IPS-20b (cell line): ENCODE results near the gene ETV6.

ENCODE experiments used
- H3K27ac ChIP-seq: one replicate; pipeline ENCODE4 v1.5.1; 2013; ENCODE audit warnings: low read length
- H3K27me3 ChIP-seq: 2 replicates; pipeline ENCODE4 v1.6.1; 2013; ENCODE audit warnings: mild to moderate bottlenecking, low read length, inconsistent platforms; ENCODE audit not compliant: insufficient read depth
- H3K36me3 ChIP-seq: 2 replicates; pipeline ENCODE4 v1.6.1; 2013; ENCODE audit warnings: low read depth, mild to moderate bottlenecking, inconsistent platforms, low read length, moderate library complexity; ENCODE audit not compliant: insufficient read depth
- H3K4me1 ChIP-seq: 2 replicates; pipeline ENCODE4 v1.6.1; 2013; ENCODE audit warnings: mild to moderate bottlenecking, control low read depth, inconsistent platforms, low read length, moderate library complexity; ENCODE audit not compliant: insufficient read depth
- H3K4me3 ChIP-seq: 2 replicates; pipeline ENCODE4 v1.5.1; 2013; ENCODE audit warnings: mild to moderate bottlenecking, low read length, inconsistent platforms
- H3K9ac ChIP-seq: 2 replicates; pipeline ENCODE4 v1.6.1; 2013; ENCODE audit warnings: low read depth, mild to moderate bottlenecking, inconsistent platforms, low read length, moderate library complexity
- H3K9me3 ChIP-seq: 2 replicates; pipeline ENCODE4 v1.6.1; 2013; ENCODE audit warnings: mild to moderate bottlenecking, low read depth, low read length, inconsistent platforms; ENCODE audit not compliant: insufficient read depth

The ETV6 gene

DNA sequence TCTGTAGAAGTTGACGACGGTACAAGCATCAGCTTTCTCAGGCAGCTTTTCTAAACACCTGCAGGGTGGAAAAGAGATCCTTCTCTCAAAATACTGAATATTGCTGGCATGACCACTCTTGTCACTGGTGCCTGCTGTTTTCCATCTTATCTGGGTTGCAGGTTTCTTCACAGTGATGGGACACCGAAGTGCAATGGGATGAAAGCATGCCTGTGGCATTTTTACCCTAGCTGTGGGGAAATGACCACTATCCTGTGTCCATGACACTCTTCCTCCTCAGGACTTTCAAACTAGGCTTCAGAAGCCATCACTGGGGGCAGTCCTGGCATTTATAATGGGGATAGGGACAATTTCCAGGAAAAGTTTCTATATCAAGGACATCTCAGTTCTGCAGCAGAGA is 98.5 kb downstream of the ETV6 start:
- Histone ChIP-seq H3K36me3 (no peaks in the 10 kb centered on the region), H3K4me1 (peaks cover 45% of the 10 kb centered on the region), H3K4me3 (no peak overlapping the region), H3K27me3 (no peaks in the 10 kb centered on the region), H3K9ac (no peak overlapping the region), H3K27ac (no peak overlapping the region), H3K9me3 (no peaks in the 10 kb centered on the region)

DNA sequence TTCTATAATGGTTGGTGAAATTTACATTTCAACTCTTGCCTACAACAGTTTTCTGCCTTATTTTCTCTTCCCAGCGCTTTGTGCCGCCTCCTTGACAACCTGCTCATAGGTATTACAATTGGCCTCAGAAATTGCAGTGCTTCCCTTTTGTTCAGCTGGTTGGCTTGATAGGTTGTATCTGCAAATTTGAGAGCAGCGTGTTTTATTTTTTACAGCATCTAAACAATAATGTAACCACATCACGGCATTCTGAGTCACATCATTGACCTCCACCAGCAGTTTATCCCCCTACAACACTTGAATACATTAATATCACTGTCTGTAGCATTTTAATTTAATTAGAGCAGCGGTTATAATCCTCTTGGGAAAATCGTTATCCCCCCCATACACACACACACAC is 99.4 kb downstream of the ETV6 start:
- Histone ChIP-seq H3K27me3 (no peaks in the 10 kb centered on the region), H3K4me3 (no peak overlapping the region), H3K36me3 (no peaks in the 10 kb centered on the region), H3K9me3 (no peaks in the 10 kb centered on the region), H3K9ac (no peak overlapping the region), H3K27ac (no peak overlapping the region), H3K4me1 (peaks cover 43% of the 10 kb centered on the region)

DNA sequence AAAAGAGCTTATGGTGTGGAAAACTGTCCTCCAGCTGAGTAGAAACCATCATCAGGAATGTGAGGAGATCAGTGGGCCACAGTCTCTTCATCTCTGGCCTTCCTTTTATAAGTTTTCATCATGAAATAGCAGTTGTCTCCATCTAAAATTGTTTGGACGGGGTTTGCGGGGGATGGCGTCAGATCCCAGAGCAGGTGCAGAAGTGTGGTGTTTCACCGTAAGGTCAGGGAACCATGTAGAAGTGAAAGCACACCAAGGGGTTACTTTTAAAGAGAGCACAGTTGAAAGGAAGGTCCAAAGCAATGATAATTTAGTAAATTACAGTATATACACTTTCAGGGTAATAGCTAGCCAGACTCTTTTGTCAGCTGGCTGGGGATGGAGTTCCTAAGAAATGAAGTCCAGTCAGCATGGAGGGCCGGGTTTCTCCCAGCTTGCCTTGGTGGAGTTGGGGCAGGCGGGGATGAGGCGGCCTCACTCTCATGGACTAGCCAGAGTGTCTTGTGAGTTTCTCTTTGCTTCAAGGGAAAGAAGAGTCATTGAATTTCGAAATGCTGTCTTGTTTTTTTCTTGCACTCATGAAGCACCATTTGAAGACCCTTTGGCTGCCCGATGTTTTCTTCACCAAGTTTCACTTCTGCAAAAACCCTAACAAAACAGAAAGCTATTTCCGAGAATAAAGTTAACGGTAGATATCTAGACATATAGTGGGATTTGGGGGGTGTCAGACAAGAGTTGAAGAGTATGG is 100.6 kb downstream of the ETV6 start:
- H3K9me3 ChIP-seq, result no peaks in the 10 kb centered on the region
- no peaks in the 10 kb centered on the region for H3K27me3 ChIP-seq
- H3K4me1 ChIP-seq, result peaks cover 31% of the 10 kb centered on the region
- no peak overlapping the region for H3K4me3 ChIP-seq
- H3K36me3 ChIP-seq, result no peaks in the 10 kb centered on the region
- no peak overlapping the region for H3K9ac ChIP-seq
- H3K27ac ChIP-seq, result no peak overlapping the region

DNA sequence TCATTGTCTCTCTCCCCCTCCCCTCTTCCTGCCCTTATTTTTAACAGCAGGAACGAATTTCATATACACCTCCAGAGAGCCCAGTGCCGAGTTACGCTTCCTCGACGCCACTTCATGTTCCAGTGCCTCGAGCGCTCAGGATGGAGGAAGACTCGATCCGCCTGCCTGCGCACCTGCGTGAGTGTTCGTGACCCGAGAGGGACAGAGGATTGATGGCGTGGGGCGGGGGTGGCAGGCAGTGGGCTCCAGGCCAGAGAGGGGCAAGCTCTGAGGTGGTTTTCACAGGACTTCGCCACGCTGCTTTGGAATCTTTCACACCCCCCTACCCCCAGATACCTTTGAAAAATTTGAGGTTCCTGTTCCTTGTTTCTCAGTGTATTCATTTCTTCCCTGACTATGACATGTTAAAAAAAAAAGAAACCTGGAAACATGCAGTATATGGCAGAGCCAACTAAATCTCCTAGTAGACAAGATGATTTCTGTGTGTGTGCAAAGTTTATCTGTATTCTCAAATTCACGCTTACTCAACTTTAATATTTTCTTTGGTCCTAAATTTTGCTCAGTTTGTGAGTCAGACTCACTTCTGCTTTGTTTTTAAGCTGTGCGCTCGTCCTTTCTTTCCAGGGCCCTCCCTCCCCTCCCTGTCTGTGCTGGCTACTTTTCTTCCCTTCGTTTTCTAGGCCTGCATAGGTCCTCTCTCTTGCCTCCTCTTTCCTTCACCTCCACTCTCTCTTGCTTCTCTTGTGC is 103.1 kb downstream of the ETV6 start:
- no peak overlapping the region for H3K27ac ChIP-seq
- no peak overlapping the region for H3K9ac ChIP-seq
- H3K4me1 ChIP-seq, result peaks cover 24% of the 10 kb centered on the region
- no peaks in the 10 kb centered on the region for H3K36me3 ChIP-seq
- no peaks in the 10 kb centered on the region for H3K27me3 ChIP-seq
- no peak overlapping the region for H3K4me3 ChIP-seq
- H3K9me3 ChIP-seq, result no peaks in the 10 kb centered on the region

DNA sequence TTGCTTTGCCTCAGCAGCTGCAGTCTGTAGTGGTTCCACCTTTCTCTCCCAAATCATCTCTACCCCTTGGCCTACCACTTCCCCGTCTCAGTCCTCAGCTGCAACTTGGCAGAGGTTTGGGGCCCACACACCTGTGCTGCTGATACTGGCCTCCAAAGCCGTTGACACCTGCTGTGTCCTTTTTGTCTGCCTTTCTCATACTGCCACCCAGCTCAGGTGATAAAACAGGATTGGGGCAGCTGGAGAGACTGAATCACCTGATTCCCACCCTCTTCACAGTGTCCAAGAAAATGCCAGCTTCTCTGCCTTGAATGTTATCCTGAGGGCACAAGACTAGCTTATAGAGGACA is 103.7 kb downstream of the ETV6 start:
- peaks cover 24% of the 10 kb centered on the region for H3K4me1 ChIP-seq
- H3K36me3 ChIP-seq, result no peaks in the 10 kb centered on the region
- H3K4me3 ChIP-seq, result no peak overlapping the region
- peak overlapping the region; percentile 17 for H3K27ac ChIP-seq
- no peaks in the 10 kb centered on the region for H3K27me3 ChIP-seq
- no peak overlapping the region for H3K9ac ChIP-seq
- no peaks in the 10 kb centered on the region for H3K9me3 ChIP-seq

DNA sequence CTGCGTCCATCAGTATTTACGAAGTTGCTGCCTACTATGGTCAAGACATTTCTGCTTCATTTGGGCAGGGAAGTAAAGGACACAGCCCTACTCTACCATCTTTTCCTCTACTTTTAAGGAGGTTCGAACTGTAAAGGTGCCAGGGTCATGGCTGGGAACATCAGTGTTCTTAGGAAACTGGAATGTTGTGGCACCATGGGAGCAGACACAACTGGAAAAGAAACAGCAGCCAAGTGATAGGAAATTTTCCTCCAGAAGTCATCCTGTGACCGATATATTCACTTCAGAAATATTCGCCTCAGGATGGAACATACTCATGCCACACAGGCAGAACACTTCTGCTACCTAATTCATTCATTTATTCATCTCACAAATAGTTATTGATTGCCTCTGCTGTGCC is 104.4 kb downstream of the ETV6 start:
- peaks cover 24% of the 10 kb centered on the region for H3K4me1 ChIP-seq
- H3K9ac ChIP-seq, result no peak overlapping the region
- H3K9me3 ChIP-seq, result no peaks in the 10 kb centered on the region
- peak overlapping the region; percentile 17 for H3K27ac ChIP-seq
- no peaks in the 10 kb centered on the region for H3K36me3 ChIP-seq
- no peaks in the 10 kb centered on the region for H3K27me3 ChIP-seq
- H3K4me3 ChIP-seq, result no peak overlapping the region

DNA sequence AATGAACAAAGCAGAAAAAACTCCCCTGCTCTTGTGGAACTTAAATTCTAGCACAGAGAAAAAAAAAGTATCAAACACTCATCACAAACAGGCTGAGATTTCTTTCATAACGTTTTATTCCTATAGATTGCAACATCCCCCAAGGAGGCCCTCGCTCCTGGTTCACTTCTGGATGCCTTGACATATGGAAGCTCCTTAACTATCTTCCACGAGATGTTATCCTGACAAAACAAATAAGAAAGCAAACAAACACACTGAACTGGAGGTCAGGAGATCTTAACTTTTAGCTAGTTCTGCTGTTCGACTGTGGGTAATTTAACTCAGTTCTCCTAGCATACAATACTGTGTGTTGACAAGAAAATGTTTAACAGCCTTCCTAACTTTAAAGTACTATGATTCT is 104.8 kb downstream of the ETV6 start:
- no peak overlapping the region for H3K9ac ChIP-seq
- H3K9me3 ChIP-seq, result no peaks in the 10 kb centered on the region
- H3K4me3 ChIP-seq, result no peak overlapping the region
- H3K4me1 ChIP-seq, result peaks cover 24% of the 10 kb centered on the region
- no peak overlapping the region for H3K27ac ChIP-seq
- H3K36me3 ChIP-seq, result no peaks in the 10 kb centered on the region
- H3K27me3 ChIP-seq, result no peaks in the 10 kb centered on the region

DNA sequence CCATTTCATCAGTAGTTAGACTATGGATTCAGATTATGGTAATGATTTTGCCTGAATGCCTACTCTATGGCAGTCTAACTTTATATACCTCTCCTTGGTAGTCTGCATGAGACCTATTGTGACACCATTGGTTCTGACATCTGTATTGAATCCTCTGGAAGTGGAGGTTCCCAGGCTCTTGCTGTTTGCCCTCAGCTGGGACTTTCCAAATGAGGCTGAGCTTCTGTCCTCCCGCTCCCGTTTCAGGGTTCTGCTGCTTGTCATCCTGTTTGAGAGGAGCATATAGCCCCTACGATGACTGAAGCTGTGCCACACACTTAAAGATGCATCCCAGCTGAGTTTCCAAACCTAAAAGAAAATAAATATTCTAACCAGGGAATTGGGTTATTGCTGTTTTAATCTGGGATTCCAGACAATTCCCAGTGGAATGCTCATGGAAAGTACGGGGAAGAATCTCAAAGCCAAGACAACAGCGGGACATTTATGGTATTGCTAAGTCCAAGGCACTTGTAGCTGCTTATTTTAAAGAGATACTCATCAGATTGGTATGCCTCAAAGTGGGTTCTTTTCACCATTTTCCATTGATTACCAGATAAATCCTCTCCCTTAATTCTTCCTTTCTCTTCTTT is 105.9 kb downstream of the ETV6 start:
- Histone ChIP-seq H3K9me3 (no peaks in the 10 kb centered on the region), H3K27me3 (no peaks in the 10 kb centered on the region), H3K9ac (no peak overlapping the region), H3K4me3 (no peak overlapping the region), H3K36me3 (no peaks in the 10 kb centered on the region), H3K27ac (no peak overlapping the region), H3K4me1 (peaks cover 24% of the 10 kb centered on the region)

DNA sequence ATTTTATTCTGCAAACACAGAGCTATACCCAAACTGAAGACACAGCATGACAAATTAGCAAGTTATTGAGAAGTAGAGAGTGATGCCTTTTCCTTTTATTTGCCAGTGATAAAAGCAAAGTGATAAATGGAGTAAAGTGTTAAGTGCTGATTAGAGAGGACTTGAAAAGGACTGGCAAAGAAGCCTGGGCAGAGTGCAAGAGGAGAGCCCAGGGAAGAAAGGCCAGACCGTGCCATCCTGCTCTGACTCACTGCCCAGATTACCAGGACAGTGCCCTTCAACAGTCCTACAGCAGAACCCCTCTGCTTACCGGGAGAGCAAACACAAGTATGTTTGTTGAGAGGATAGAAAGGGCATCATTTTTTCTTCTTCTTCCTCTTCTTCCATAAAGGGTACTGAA is 106.5 kb downstream of the ETV6 start:
- Histone ChIP-seq H3K9ac (no peak overlapping the region), H3K9me3 (no peaks in the 10 kb centered on the region), H3K4me3 (no peak overlapping the region), H3K27me3 (no peaks in the 10 kb centered on the region), H3K27ac (no peak overlapping the region), H3K4me1 (peaks cover 24% of the 10 kb centered on the region), H3K36me3 (no peaks in the 10 kb centered on the region)

DNA sequence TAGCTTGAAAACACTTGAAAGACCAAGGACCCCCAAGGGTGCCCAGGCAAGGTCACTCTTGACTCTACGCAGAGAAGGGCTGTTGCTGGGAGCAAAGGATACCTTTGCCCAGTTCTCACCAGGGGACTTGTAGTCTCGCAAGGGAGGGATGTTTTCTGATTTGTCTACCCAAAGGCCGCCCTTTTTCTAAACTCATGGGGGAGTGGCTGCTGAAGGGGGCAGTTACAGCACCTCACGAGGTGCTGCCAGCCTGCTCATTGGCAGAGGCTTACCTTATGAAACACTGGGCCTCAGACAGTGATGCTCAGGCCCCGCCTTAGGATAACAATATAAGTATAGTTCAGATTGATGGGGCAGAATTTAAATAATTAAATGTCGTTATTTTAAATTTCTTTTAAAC is 107.0 kb downstream of the ETV6 start:
- H3K4me3 ChIP-seq, result no peak overlapping the region
- H3K27ac ChIP-seq, result no peak overlapping the region
- no peaks in the 10 kb centered on the region for H3K36me3 ChIP-seq
- H3K27me3 ChIP-seq, result no peaks in the 10 kb centered on the region
- H3K9ac ChIP-seq, result no peak overlapping the region
- H3K4me1 ChIP-seq, result peaks cover 20% of the 10 kb centered on the region
- no peaks in the 10 kb centered on the region for H3K9me3 ChIP-seq

DNA sequence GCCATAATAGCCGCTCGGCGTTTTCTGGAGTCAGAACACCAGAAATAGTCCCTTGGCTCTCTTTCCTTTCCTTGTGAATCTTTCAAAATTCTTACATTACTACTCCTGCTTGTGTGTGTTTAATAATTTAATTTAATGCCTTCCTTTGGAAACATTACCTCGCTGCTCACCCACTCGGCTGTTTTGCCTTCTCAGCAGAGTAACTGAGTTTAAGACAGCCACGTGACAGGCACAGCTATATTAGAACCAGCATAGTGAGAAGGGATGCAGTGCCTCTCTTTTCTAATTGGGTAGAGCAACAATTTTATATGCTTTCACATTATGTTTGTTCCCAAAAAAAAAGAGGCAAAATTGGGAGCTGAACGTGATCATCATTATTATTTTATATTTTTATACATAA is 107.6 kb downstream of the ETV6 start:
- Histone ChIP-seq H3K36me3 (no peaks in the 10 kb centered on the region), H3K27ac (no peak overlapping the region), H3K4me1 (peaks cover 14% of the 10 kb centered on the region), H3K27me3 (no peaks in the 10 kb centered on the region), H3K9me3 (no peaks in the 10 kb centered on the region), H3K9ac (no peak overlapping the region), H3K4me3 (no peak overlapping the region)

DNA sequence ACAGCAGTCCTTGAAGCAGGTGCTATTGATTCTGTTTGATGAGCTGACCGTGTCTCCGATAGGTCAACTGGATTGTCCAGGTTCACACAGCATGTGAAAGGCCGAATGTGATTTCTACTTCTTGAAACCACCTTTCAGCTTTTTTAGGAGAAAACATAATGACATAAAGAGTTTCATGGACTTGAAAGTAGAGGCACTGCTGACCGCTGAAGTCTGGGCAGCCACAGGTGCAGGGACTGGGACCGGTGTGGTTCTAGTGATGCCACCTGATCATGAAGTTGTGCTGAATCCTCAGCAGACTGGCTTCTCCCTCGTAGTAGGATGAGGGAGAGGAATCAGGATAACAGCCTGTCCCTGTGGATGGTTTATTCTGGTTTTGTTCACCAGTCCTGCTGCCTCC is 108.1 kb downstream of the ETV6 start:
- Histone ChIP-seq H3K27ac (no peak overlapping the region), H3K4me1 (peaks cover 10% of the 10 kb centered on the region), H3K27me3 (no peaks in the 10 kb centered on the region), H3K36me3 (no peaks in the 10 kb centered on the region), H3K9ac (no peak overlapping the region), H3K4me3 (no peak overlapping the region), H3K9me3 (no peaks in the 10 kb centered on the region)
